ENCODE results near the gene CCDC15. TPM values are rescaled to one million over a fixed set of nuclear protein-coding genes. Genes with fewer than 3 reads are reported as not detected.
A peak's percentile ranks its signal among the peaks of the same experiment; 100 is the strongest.

Gene CCDC15
- total and polyA plus RNA-seq, 2 experiments from 2014 or later = 1.1 to 2.3 TPM

GRCh38 chr11:124920356-124920755 lies 33.6 kb upstream of the CCDC15 start:
- 91% methylated on average over 5 of the region's 5 CpGs for WGBS (ENCODE audit: low lambda C conversion rate, missing lambda C conversion rate)
- Histone ChIP-seq H2AFZ (peak overlapping the region; percentile 81), H3K79me2 (no peaks in the 10 kb centered on the region), H3K27ac (no peak overlapping the region), H3K4me2 (peak overlapping the region; percentile 91), H3K27me3 (peaks cover 6% of the 10 kb centered on the region), H3K9me3 (ENCODE audit: low read depth) (no peaks in the 10 kb centered on the region), H3K4me3 (no peak overlapping the region), H3K9me2 (replicated peaks; ENCODE audit: insufficient read depth) (no peaks in the 10 kb centered on the region), H3K4me1 (ENCODE audit: insufficient read depth) (no peaks in the 10 kb centered on the region), H3K36me3 (replicated peaks; ENCODE audit: insufficient read depth, low read depth) (no peaks in the 10 kb centered on the region), H4K20me1 (ENCODE audit: insufficient read depth, poor library complexity, severe bottlenecking) (no peaks in the 10 kb centered on the region)
- DNase-seq (ENCODE audit: low spot score) = no peak
- TF ChIP-seq, protein P1, sequence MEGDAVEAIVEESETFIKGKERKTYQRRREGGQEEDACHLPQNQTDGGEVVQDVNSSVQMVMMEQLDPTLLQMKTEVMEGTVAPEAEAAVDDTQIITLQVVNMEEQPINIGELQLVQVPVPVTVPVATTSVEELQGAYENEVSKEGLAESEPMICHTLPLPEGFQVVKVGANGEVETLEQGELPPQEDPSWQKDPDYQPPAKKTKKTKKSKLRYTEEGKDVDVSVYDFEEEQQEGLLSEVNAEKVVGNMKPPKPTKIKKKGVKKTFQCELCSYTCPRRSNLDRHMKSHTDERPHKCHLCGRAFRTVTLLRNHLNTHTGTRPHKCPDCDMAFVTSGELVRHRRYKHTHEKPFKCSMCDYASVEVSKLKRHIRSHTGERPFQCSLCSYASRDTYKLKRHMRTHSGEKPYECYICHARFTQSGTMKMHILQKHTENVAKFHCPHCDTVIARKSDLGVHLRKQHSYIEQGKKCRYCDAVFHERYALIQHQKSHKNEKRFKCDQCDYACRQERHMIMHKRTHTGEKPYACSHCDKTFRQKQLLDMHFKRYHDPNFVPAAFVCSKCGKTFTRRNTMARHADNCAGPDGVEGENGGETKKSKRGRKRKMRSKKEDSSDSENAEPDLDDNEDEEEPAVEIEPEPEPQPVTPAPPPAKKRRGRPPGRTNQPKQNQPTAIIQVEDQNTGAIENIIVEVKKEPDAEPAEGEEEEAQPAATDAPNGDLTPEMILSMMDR (IDR thresholded peaks at IDR 0.05; ENCODE audit: poor library complexity) = no peak
- TF ChIP-seq EZH2 (IDR thresholded peaks at IDR 0.05; ENCODE audit: borderline replicate concordance) (no peak), EZH2phosphoT487 (IDR thresholded peaks at IDR 0.05; ENCODE audit: low read depth, severe bottlenecking, unreplicated experiment) (no peak)

DNA sequence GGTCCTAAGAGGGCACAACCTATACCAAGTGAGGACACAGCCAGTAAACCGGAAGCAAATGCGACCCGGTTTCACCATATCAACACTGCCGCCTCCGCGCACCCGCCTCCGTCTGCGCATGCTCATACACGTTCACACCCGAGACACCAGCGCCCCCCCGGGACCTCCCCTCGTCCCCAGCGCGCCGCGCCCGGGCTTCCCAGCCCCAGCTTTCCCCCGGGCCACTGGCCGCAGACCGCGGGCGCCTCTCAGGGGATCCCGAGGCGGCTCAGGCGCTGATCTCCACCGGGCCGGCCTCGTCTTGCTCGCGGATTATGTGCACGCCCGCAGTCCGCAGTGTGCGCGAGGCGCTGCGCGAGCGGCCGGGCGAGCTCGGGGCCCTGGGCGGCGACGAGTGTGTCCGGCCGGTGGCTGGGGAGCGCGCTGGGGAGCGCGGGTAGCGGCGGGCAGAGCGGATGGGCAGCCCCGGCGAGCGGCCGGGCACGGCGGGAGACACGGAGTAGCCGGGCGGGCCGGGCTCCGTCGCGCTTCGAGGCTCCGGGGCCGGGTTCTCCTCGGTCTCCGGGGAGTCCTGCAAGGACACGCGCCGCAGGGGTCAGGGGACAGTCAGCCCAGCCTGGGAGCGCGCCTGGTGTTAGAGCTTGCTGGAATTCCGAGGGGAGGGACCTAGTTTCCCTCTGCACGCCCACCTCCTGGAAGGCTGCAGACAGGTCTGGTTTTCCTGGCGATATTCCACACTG lies 33.0 kb upstream of the CCDC15 start:
- H3K36me3 ChIP-seq (replicated peaks; ENCODE audit: insufficient read depth, low read depth) = no peaks in the 10 kb centered on the region
- no peak for TF ChIP-seq EZH2phosphoT487 (IDR thresholded peaks at IDR 0.05; ENCODE audit: low read depth, severe bottlenecking, unreplicated experiment)
- no peak for TF ChIP-seq EZH2 (IDR thresholded peaks at IDR 0.05; ENCODE audit: borderline replicate concordance)
- TF ChIP-seq, protein P1 (IDR thresholded peaks at IDR 0.05; ENCODE audit: poor library complexity) = no peak
- no peaks in the 10 kb centered on the region for H3K4me1 ChIP-seq (ENCODE audit: insufficient read depth)
- peak overlapping the region; percentile 91 for H3K4me2 ChIP-seq
- H2AFZ ChIP-seq = peak overlapping the region; percentile 81
- H3K27ac ChIP-seq = peak overlapping the region; percentile 44
- peak; percentile 87 for DNase-seq (ENCODE audit: low spot score)
- H3K9me3 ChIP-seq (ENCODE audit: low read depth) = no peaks in the 10 kb centered on the region
- no peaks in the 10 kb centered on the region for H3K79me2 ChIP-seq
- H4K20me1 ChIP-seq (ENCODE audit: insufficient read depth, poor library complexity, severe bottlenecking) = no peaks in the 10 kb centered on the region
- WGBS (ENCODE audit: low lambda C conversion rate, missing lambda C conversion rate) = 3% methylated on average over 47 of the region's 82 CpGs
- H3K9me2 ChIP-seq (replicated peaks; ENCODE audit: insufficient read depth) = no peaks in the 10 kb centered on the region
- peaks cover 6% of the 10 kb centered on the region for H3K27me3 ChIP-seq
- peak overlapping the region; percentile 34 for H3K4me3 ChIP-seq

- Histone ChIP-seq H3K36me3 (replicated peaks; ENCODE audit: insufficient read depth, low read depth) (no peaks in the 10 kb centered on the region), H4K20me1 (ENCODE audit: insufficient read depth, poor library complexity, severe bottlenecking) (no peaks in the 10 kb centered on the region), H3K9me2 (replicated peaks; ENCODE audit: insufficient read depth) (no peaks in the 10 kb centered on the region), H3K9me3 (ENCODE audit: low read depth) (no peaks in the 10 kb centered on the region), H3K79me2 (no peaks in the 10 kb centered on the region), H3K4me1 (ENCODE audit: insufficient read depth) (no peaks in the 10 kb centered on the region), H3K4me2 (no peak overlapping the region), H3K27ac (no peak overlapping the region), H3K27me3 (peaks cover 6% of the 10 kb centered on the region), H2AFZ (no peak overlapping the region), H3K4me3 (no peak overlapping the region)
- TF ChIP-seq EZH2phosphoT487 (IDR thresholded peaks at IDR 0.05; ENCODE audit: low read depth, severe bottlenecking, unreplicated experiment) = no peak
- no peak for TF ChIP-seq EZH2 (IDR thresholded peaks at IDR 0.05; ENCODE audit: borderline replicate concordance)
- TF ChIP-seq, protein P1 (IDR thresholded peaks at IDR 0.05; ENCODE audit: poor library complexity) = no peak
- WGBS (ENCODE audit: low lambda C conversion rate, missing lambda C conversion rate) = 91% methylated on average over 4 of the region's 4 CpGs
- DNase-seq (ENCODE audit: low spot score) = no peak
Observed at GRCh38 chr11:124922831-124923230, 31.2 kb upstream of the CCDC15 start.
